GM21381 (cell line): ENCODE data around the gene SPOPL.
"Not testable (repeated sequence)": the region's sequence is repeated elsewhere in the genome, so short reads cannot be mapped to it uniquely, and the experiment has no call there.

Experiments used
- ATAC-seq: cut with Tn5 transposase; IDR thresholded peaks from one replicate; pipeline ENCODE4 v1.9.1; 2021; ENCODE audit warnings: mild to moderate bottlenecking, moderate library complexity; ENCODE audit not compliant: unreplicated experiment

SPOPL gene

GRCh38 chr2:138522556-138522955, 21.0 kb downstream of the SPOPL start:
- ATAC-seq, result peak; percentile 80

- ATAC-seq, result peak; percentile 44
These were observed 21.6 kb downstream of the SPOPL start for GRCh38 chr2:138523018-138523672.

GRCh38 chr2:138523673-138524042, 22.1 kb downstream of the SPOPL start:
- ATAC-seq, result peak; percentile 30

- not testable (repeated sequence) for ATAC-seq
These were observed 22.8 kb downstream of the SPOPL start for GRCh38 chr2:138524353-138524752.

GRCh38 chr2:138531913-138532312, 30.3 kb downstream of the SPOPL start:
- ATAC-seq, result no peak

- no peak for ATAC-seq
These were observed 33.2 kb downstream of the SPOPL start for GRCh38 chr2:138534791-138535190.

GRCh38 chr2:138536302-138536701, 34.7 kb downstream of the SPOPL start:
- ATAC-seq, result peak; percentile 81

GRCh38 chr2:138536740-138537139, 35.2 kb downstream of the SPOPL start:
- no peak for ATAC-seq

GRCh38 chr2:138537170-138537915, 35.8 kb downstream of the SPOPL start:
- no peak for ATAC-seq

- not testable (repeated sequence) for ATAC-seq
These were observed 42.6 kb downstream of the SPOPL start for GRCh38 chr2:138544206-138544605.

- ATAC-seq, result no peak
These were observed 47.2 kb downstream of the SPOPL start for GRCh38 chr2:138548796-138549195.

GRCh38 chr2:138550172-138550571, 48.6 kb downstream of the SPOPL start:
- no peak for ATAC-seq

- no peak for ATAC-seq
These were observed 49.2 kb downstream of the SPOPL start for GRCh38 chr2:138550670-138551287.

GRCh38 chr2:138554123-138554522, 52.6 kb downstream of the SPOPL start:
- no peak for ATAC-seq

GRCh38 chr2:138559641-138560040, 58.1 kb downstream of the SPOPL start:
- no peak for ATAC-seq

- ATAC-seq, result no peak
These were observed 63.1 kb downstream of the SPOPL start for GRCh38 chr2:138564586-138565229.

GRCh38 chr2:138565230-138565598, 63.6 kb downstream of the SPOPL start:
- no peak for ATAC-seq

GRCh38 chr2:138572318-138572717, 70.7 kb downstream of the SPOPL start:
- no peak for ATAC-seq

GRCh38 chr2:138577066-138577465, 75.5 kb downstream of the SPOPL start:
- no peak for ATAC-seq

GRCh38 chr2:138579556-138579955, 78.0 kb downstream of the SPOPL start:
- no peak for ATAC-seq

GRCh38 chr2:138581909-138582308, 80.3 kb downstream of the SPOPL start:
- no peak for ATAC-seq

GRCh38 chr2:138589663-138590062, 88.1 kb downstream of the SPOPL start:
- no peak for ATAC-seq
